Amniotic stem cell (primary cell): ENCODE results near the gene CREB5.
A peak's percentile ranks its signal among the peaks of the same experiment; 100 is the strongest.
"Not testable (repeated sequence)": the region's sequence is repeated elsewhere in the genome, so short reads cannot be mapped to it uniquely, and the experiment has no call there.

ENCODE experiments used
- DNase-seq: peaks from one replicate; lab custom pipeline; 2025; lab: John Stamatoyannopoulos, UW

The CREB5 gene

DNA sequence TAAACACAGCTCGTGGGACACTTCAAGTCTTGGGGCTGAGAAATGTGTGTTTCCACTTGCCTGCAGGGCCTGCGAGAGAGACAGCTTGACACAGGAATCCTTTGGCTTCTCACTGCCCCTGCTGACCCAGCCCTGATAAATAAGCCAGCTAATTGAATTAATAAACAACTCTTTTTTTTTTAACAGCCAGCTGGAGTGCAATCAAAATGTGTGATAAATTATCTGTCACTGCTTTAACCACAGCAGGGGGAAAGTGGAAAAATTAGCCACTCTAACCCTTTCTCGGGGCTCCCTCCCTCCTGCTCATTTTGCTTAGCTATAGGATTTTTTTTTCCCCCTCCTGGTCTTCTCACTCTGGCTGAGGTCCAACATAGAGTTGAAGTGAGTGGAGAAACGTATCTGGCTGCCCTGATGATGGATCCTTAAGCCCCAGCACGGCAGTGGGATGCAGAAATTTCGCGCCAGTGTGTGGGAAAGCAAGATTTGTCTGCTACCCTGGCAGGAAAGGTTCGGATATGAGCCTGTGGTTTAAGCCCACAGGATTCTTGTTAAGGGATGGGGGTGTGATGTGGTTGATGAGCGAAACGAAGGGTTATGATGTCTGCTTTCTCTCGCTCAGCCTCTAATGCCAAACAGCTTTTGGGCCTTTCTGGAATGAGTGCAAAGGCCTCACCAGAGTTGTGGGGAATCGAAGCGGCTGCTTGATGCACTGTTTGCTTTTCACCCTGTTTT, 372.0 kb downstream of the CREB5 start:
- no peak for DNase-seq

DNA sequence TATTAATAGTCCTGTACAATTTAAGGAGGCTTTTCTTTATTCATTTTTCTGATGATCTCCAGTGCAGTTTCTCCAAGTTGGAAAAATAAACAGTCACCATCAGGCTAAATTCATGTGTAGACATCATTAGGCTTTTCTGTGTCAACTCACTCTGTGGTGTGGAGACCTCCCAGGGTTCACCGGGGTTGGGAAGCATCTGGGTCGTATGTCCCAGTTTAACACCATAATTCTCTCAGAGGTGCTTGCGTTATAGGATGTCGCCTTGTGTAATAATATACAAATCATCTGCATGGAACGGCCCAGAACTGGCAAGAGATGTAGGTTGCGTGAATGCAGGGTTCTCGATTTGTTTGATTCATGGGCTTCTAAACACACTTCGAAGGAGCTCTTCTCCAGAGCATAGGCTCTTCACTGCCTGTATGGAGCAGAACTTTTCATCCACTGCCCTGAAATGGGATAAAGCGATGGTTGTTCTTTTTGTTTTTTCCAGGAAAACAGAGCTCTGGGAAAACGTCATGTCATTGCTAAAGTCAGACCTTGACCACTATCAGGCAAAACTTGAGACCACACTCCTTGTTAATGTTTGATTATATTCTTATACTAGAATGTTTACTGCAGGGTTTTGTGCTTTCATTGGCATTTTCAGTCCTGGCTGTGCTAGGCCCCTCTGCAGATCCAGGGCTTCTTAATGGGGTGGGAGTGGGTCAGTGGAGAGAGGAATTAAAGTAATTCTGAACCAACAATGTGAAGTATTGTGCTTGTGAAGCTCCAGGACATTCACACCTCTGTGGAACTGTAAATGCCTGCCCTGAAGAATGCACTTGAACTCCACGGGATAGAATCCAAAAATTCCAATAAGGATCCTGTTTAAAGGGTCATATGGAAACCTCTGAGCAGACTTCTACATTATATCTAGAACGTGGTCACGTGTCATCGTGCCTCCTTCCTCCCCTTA, 373.0 kb downstream of the CREB5 start:
- no peak for DNase-seq

- not testable (repeated sequence) for DNase-seq
These were observed 373.8 kb downstream of the CREB5 start for GRCh38 chr7:28786156-28786555.

GRCh38 chr7:28787106-28787505, 374.8 kb downstream of the CREB5 start:
- no peak for DNase-seq

DNA sequence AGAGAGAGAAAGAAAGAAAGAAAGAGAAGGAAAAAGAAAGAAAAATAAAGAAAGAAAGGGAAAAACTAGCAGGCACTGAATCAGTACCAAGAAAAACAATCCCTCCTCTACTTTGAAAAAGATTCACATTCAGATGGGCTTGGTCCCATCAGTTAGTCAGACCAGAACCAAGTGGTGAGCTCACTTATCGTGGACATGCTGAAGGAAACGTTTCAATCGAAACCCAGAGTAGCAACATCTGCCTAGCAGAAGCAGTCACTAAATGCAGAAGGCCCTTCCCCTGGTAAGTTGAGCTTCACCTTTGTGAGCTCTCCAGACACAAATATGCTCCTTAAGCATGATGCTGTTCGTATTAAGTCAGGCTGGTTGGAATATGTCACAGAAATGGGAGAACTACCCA, 378.1 kb downstream of the CREB5 start:
- DNase-seq: no peak

- no peak for DNase-seq
These were observed 380.5 kb downstream of the CREB5 start for GRCh38 chr7:28792858-28793257.

DNA sequence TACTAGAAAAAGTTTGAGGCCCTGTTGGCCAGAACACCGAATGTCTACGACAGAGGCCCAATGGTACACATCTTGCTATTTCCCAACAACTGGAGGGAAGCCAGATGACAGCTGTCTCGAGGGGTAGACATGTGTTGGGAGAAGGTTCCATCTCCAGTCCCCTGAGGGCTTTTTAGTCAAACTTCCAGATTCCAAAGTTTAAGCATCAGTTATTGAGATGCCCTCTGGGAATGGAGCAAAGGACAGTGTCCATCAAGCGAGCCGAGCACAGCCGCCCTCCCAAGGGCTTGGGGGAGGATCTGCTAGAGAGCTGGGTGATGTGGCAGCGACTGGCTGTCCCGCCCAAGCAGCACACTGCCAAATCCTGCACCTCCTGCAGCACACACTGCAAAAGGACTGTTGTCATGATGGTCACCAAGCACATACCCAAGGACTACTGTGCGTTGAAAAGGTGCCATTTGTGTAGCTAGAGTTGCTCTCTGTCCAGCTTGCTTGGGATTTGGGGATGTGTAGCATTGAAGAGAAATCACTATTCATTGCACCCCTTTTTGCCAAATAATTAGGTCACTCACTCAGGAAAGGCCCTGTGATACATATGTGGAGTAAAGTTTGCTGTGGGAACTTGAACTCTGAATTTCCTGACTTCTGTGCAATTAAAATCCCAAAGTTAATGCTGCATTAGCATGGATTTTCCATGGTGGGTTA, 381.2 kb downstream of the CREB5 start:
- DNase-seq: no peak

DNA sequence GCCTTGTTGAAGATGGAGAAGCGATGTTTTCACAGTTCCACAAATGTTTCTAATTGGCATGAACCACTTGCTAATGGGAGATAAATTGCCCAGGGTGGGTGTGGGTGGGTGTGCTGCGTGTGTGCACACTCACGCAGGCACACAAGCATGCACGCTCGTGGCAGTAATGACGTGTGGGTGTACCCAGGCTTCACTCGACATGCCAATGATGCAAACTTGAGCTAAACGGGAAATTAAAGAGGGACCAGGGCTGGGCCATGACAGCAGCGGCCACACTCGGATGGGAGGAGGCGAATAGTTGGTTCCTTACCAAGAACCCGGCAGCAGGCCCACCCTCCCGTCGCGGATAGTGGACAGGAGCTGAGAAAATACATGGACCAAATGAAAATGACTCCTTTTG, 386.0 kb downstream of the CREB5 start:
- no peak for DNase-seq

DNA sequence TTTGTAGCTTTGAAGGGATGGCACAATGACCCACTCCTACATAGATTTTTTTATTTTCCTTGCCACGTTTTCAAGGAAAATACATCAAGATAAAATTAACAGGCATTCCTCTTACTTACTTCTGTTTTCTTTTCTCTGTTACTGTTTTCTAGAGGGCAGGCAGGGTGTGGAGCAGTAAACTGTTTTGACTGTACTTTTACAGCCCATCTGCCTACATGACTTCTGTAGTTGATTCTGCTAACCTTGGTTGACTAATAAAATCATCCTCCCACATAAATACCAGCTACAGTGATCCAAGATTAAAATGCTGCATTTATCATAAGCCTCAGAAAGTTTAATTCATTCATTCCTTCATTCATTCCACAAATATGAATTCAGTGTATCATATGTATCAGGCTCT, 387.3 kb downstream of the CREB5 start:
- no peak for DNase-seq

DNA sequence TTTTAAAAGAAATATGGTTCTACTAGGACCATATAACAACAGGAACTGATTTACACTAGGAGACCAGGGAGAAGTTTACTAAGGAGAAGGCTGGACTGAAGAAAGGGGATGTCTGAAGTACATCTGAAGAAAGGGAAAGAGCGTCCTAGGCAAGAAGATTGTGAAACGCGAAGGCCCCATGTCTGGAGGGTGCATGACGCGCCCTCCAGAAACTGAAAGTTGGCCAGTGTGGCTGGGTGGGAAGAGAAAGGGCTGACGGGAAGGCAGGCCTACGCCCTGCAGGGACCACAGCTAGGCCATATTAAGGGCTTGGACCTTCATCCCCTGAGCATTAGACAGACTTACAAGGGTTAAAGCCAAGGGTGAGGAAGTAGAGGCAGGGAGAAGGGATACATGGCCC, 387.8 kb downstream of the CREB5 start:
- no peak for DNase-seq

- peak; percentile 8 for DNase-seq
These were observed 390.1 kb downstream of the CREB5 start for GRCh38 chr7:28802450-28802849.

DNA sequence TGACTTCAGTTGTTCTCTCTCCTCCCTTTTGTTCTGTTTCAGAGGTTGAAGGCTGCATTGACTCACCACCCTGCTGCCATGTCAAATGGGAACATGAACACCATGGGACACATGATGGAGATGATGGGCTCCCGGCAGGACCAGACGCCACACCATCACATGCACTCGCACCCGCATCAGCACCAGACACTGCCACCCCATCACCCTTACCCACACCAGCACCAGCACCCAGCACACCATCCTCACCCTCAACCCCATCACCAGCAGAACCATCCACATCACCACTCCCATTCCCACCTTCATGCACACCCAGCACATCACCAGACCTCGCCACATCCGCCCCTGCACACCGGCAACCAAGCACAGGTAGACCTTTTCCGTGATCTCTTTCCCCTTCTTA, 391.8 kb downstream of the CREB5 start:
- no peak for DNase-seq

- DNase-seq: no peak
These were observed 392.7 kb downstream of the CREB5 start for GRCh38 chr7:28804990-28805389.

- DNase-seq: no peak
These were observed 394.5 kb downstream of the CREB5 start for GRCh38 chr7:28806841-28807240.

DNA sequence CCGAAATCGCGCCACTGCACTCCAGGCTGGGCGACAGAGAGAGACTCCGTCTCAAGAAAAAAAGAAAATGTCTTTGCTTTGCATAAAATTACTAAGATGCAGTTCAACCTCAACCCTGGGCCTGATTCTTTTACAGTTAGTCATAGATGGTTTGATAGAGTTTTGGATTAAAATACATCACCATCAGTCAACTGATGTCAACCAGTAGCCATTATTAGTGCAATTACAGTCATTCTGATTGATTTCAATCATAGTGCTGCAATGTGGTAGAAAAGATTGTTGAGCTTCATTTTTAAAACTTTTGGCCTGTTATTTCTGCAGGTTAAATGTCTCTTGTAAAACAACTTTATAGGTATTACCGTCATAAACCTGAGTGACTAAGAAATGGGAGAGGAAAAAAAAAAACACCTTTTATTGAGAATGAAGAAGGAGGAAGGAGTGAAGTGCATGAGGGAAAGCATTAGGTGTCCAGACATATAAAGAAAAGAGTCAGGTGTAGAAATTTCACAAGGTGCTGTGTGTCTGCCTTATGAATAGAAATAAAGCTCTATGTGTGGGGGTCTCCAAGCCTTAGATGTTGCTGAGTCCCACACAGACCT, 395.2 kb downstream of the CREB5 start:
- DNase-seq: no peak

GRCh38 chr7:28808796-28809533, 396.6 kb downstream of the CREB5 start:
- no peak for DNase-seq

DNA sequence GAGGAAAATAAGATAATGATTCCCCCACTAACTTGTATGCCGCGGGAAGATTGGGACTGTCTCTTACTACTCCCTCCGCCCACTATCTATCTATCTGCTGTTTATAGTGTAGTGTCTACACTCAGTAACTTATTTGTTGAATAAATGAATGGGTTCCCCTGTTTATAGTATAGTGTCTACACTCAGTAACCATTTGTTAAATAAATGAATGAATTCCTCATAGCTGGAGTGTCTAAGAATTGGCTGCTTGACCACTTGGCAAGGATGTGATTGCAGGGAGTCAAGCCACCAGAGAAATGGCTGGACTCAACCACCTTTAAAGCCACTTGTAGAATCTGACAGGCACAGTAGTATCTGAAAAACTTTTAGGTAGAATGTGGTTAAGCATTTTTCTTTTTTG, 398.7 kb downstream of the CREB5 start:
- no peak for DNase-seq

- DNase-seq: no peak
These were observed 399.5 kb downstream of the CREB5 start for GRCh38 chr7:28811701-28812430.

DNA sequence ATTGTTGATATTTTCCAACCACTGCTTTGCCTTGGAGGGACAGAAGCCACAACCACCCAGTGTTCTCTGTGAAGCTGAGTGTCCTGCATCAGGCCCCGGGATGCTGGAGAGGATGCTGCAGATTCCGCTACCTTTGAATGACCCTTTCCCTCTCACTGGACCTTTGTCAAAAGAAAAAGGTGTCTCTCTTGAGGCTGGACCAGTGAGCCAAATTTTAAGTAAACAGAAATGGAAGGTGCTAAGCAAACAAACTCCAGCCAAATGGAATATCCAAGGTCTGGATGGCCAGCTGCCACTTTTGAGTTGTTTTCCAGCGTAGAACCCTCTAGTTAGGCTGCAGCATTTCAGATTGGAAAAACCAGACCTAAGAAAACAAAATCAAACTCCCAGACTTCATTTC, 400.3 kb downstream of the CREB5 start:
- no peak for DNase-seq

DNA sequence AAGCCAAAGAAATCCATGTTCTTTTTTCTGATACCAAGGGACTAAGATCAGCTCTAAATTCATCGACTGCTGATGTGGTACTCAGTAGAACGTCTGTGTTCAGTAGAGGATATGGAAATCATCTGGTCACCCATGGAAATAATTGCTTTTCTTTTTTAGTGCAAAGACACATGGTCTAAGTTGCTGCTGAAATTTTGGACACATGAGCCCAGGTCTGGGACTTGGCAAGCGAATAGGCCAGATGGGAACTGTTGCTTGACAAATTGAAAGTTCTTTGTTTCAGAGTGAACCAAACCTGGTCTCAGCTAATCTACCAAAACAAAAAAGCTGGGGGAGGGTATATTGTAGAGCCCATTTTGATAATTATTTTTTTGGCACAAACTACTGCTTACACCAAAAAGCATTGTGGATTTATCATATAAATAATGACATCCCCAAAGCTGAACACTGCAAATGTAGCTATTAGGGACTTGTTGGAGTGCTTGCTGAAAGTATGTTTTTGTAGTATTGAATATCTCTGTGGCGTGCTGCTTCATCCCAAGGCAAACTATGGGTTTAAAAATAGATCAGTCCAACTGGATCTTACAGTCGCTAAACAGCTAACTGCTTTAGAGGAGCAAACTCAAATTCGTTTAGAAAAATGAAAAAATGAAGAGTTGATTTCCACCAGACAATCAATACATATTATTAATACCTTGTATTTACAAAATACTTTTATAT, 401.1 kb downstream of the CREB5 start:
- no peak for DNase-seq
